GM23338 (cell line): ENCODE results near the gene TLDC2. TPM values are rescaled to one million over a fixed set of nuclear protein-coding genes. Genes with fewer than 3 reads are reported as not detected.
A peak's percentile ranks its signal among the peaks of the same experiment; 100 is the strongest.

Source experiments
- ATAC-seq: fragments of 200-7000 bp; cut with Tn5 transposase; 3 replicates; pipeline ENCODE4 v1.9.1; 2020
- DNase-seq: peaks from one replicate; pipeline ENCODE4 v3.0.0-alpha.2; 2015; ENCODE audit warnings: low spot score
- H2AFZ ChIP-seq: fragments of 200-600 bp; sonication (generic); 2 replicates; pipeline ENCODE4 v1.8.0; 2016; ENCODE audit warnings: antibody characterized with exemption, mild to moderate bottlenecking, moderate library complexity
- H3F3A ChIP-seq: fragments of 200-600 bp; sonication (generic); replicated peaks from 2 replicates; pipeline ENCODE4 v1.8.0; 2017; ENCODE audit warnings: antibody characterized with exemption, mixed run types, low read depth
- H3K27ac ChIP-seq: fragments of 200-600 bp; sonication (generic); 2 replicates; pipeline ENCODE4 v1.6.1; 2016; ENCODE audit warnings: low read depth
- H3K27me3 ChIP-seq: fragments of 200-600 bp; sonication (generic); 2 replicates; pipeline ENCODE4 v1.8.0; 2016; ENCODE audit warnings: mild to moderate bottlenecking, mixed run types, moderate library complexity; ENCODE audit not compliant: insufficient read depth
- H3K36me3 ChIP-seq: fragments of 200-600 bp; sonication (generic); 2 replicates; pipeline ENCODE4 v1.8.0; 2016; ENCODE audit warnings: mild to moderate bottlenecking; ENCODE audit not compliant: insufficient read depth
- H3K4me1 ChIP-seq: fragments of 200-600 bp; sonication (generic); 2 replicates; pipeline ENCODE4 v1.8.0; 2016; ENCODE audit warnings: mild to moderate bottlenecking, moderate library complexity; ENCODE audit not compliant: insufficient read depth
- H3K4me2 ChIP-seq: fragments of 200-600 bp; sonication (generic); 2 replicates; pipeline ENCODE4 v1.7.1; 2017; ENCODE audit warnings: mixed run types
- H3K4me3 ChIP-seq: fragments of 200-600 bp; sonication (generic); 2 replicates; pipeline ENCODE4 v1.6.1; 2016; ENCODE audit warnings: mixed run types
- H3K79me2 ChIP-seq: fragments of 200-600 bp; sonication (generic); replicated peaks from 2 replicates; pipeline ENCODE4 v1.8.0; 2017; ENCODE audit warnings: mild to moderate bottlenecking; ENCODE audit not compliant: insufficient read depth
- H3K9me2 ChIP-seq: fragments of 200-600 bp; sonication (generic); 2 replicates; pipeline ENCODE4 v1.8.0; 2017; ENCODE audit not compliant: insufficient read depth
- H4K20me1 ChIP-seq: fragments of 200-600 bp; sonication (generic); replicated peaks from 2 replicates; pipeline ENCODE4 v1.8.0; 2017; ENCODE audit warnings: mild to moderate bottlenecking; ENCODE audit not compliant: insufficient read depth
- H3K27ac Mint-ChIP-seq: 2 replicates; pipeline ENCODE4 v1.8.0; 2020; ENCODE audit warnings: inconsistent platforms, mild to moderate bottlenecking, moderate library complexity, mixed read lengths
- H3K27me3 Mint-ChIP-seq: 3 replicates; pipeline ENCODE4 v1.8.0; 2022; ENCODE audit warnings: low read depth, mild to moderate bottlenecking, moderate library complexity, mixed read lengths, inconsistent platforms; ENCODE audit not compliant: insufficient read depth, poor library complexity
- H3K36me3 Mint-ChIP-seq: 3 replicates; pipeline ENCODE4 v1.8.0; 2021; ENCODE audit warnings: low read depth, mild to moderate bottlenecking, inconsistent platforms, moderate library complexity, mixed read lengths
- H3K4me1 Mint-ChIP-seq: 3 replicates; pipeline ENCODE4 v1.8.0; 2020; ENCODE audit warnings: mild to moderate bottlenecking, inconsistent platforms, mixed read lengths
- H3K4me3 Mint-ChIP-seq: 3 replicates; pipeline ENCODE4 v1.8.0; 2021; ENCODE audit warnings: moderate library complexity, mild to moderate bottlenecking, inconsistent platforms, mixed read lengths
- H3K9me3 Mint-ChIP-seq: 3 replicates; pipeline ENCODE4 v1.8.0; 2020; ENCODE audit warnings: moderate library complexity, mild to moderate bottlenecking, inconsistent platforms, mixed read lengths
- CREB1 ChIP-seq: fragments of 250-450 bp; sonication (Bioruptor Pico); IDR thresholded peaks from 2 replicates; pipeline ENCODE4 v1.5.0; 2020; ENCODE audit warnings: low read depth, mild to moderate bottlenecking, moderate library complexity
- CTCF ChIP-seq, 2 experiments: fragments of 200-600 bp in 1 of 2; sonication (generic) in 1 of 2; conservative IDR thresholded peaks; 2 replicates each; pipeline versions ENCODE4 v1.5.1 to v1.6.1; 2016 to 2017; ENCODE audit warnings: antibody characterized with exemption in 2 of 2, low read depth in 2 of 2, mild to moderate bottlenecking in 2 of 2, moderate library complexity in 1 of 2
- ETS1 ChIP-seq: IDR thresholded peaks from 2 replicates; pipeline ENCODE4 v1.6.1; 2016; ENCODE audit warnings: antibody characterized with exemption
- EZH2 ChIP-seq: fragments of 200-600 bp; sonication (generic); IDR thresholded peaks from one replicate; pipeline ENCODE4 v1.8.0; 2017; ENCODE audit warnings: antibody characterized with exemption, mild to moderate bottlenecking, low read depth; ENCODE audit not compliant: unreplicated experiment
- EZH2phosphoT487 ChIP-seq: fragments of 200-600 bp; sonication (generic); IDR thresholded peaks from one replicate; pipeline ENCODE4 v1.8.1; 2018; ENCODE audit warnings: antibody characterized with exemption; ENCODE audit not compliant: unreplicated experiment
- STAT1 ChIP-seq: IDR thresholded peaks from one replicate; pipeline ENCODE4 v1.6.1; 2016; ENCODE audit warnings: antibody characterized with exemption; ENCODE audit not compliant: unreplicated experiment
- ZNF114 ChIP-seq: fragments of 250-450 bp; sonication (Bioruptor Pico); IDR thresholded peaks from 2 replicates; pipeline ENCODE4 v1.5.0; 2020; ENCODE audit warnings: mild to moderate bottlenecking, moderate library complexity
- ZNF462 ChIP-seq: fragments of 250-450 bp; sonication (Bioruptor Pico); IDR thresholded peaks from 2 replicates; pipeline ENCODE4 v1.5.0; 2020; ENCODE audit warnings: mild to moderate bottlenecking, moderate library complexity
- polyA plus RNA-seq: library from polyadenylated mRNA; unstranded; fragments of >200 nt; fragmentation: Nextera tagmentation; extraction: Ambion mirVana; gene quantifications from 2 replicates; pipeline ENCODE4 v1.2.1, GENCODE V29; 2016
- total RNA-seq: library from RNA; depleted of rRNA; stranded (reverse); fragments of >200 nt; shearing (Covaris generic); gene quantifications from 2 replicates; pipeline ENCODE4 v1.2.3, GENCODE V29; 2014

Gene TLDC2
- total and polyA plus RNA-seq, 2 experiments from 2014 or later, result 0.16 to 0.38 TPM

GRCh38 chr20:36854348-36855240 is 21.3 kb upstream of the TLDC2 start (continued):
- TF ChIP-seq ETS1, result no peak
- no peak for TF ChIP-seq CTCF (conservative IDR thresholded peaks at IDR 0.05; ENCODE audit: low read depth in 2 of 2)
- no peak for TF ChIP-seq EZH2

- no peak for DNase-seq
- Mint-ChIP-seq H3K4me1 (peaks cover 33% of the 10 kb centered on the region), H3K27me3 (peaks cover 19% of the 10 kb centered on the region), H3K36me3 (peaks cover 15% of the 10 kb centered on the region), H3K4me3 (no peak overlapping the region), H3K27ac (no peak overlapping the region), H3K9me3 (peaks cover 14% of the 10 kb centered on the region)
- peak; percentile 17; the same call in 2 of the 3 replicates for ATAC-seq
- H3F3A ChIP-seq, result no peaks in the 10 kb centered on the region
- H2AFZ ChIP-seq, result no peak overlapping the region
- peaks cover 3% of the 10 kb centered on the region; the same call in 1 of the 2 replicates for H4K20me1 ChIP-seq
- H3K4me3 ChIP-seq, result no peak overlapping the region
- 0 out of 2 replicates have a peak, but pooled peaks cover 3% of the 10 kb centered on the region for H3K36me3 ChIP-seq
- no peak overlapping the region for H3K4me2 ChIP-seq
- H3K9me2 ChIP-seq, result no peaks in the 10 kb centered on the region
- peaks cover 33% of the 10 kb centered on the region for H3K79me2 ChIP-seq
- H3K4me1 ChIP-seq, result no peaks in the 10 kb centered on the region
- H3K27me3 ChIP-seq, result no peaks in the 10 kb centered on the region
- no peak overlapping the region for H3K27ac ChIP-seq
- TF ChIP-seq ZNF114 (CRISPR knock-in tag) (no peak), EZH2phosphoT487 (no peak), ZNF462 (no peak), STAT1 (no peak), ETS1 (no peak), EZH2 (no peak), CREB1 (CRISPR knock-in tag) (no peak)
Measured at GRCh38 chr20:36855241-36855657, 20.7 kb upstream of the TLDC2 start.
